PC-9 (cell line): ENCODE data around the gene TP53RK. TPM values are rescaled to one million over a fixed set of nuclear protein-coding genes. Genes with fewer than 3 reads are reported as not detected.
A peak's percentile ranks its signal among the peaks of the same experiment; 100 is the strongest.

Experiments used
- BruUV-seq: library from RNA; stranded (reverse); fragments of 400-500 nt; replicated peaks from 2 replicates; lab custom pipeline; 2021; lab: Mats Ljungman, UMichigan
- CTCF ChIA-PET: fragments of 300-600 bp; sonication (Branson Sonifier 250); formaldehyde crosslinking; loops from one replicate; lab custom pipeline; 2022; ENCODE audit warnings: antibody characterized with exemption; lab: Charles Lee
- POLR2A ChIA-PET: fragments of 300-600 bp; sonication (Branson Sonifier 250); formaldehyde crosslinking; loops from one replicate; lab custom pipeline; 2022; ENCODE audit warnings: antibody characterized with exemption; ENCODE audit not compliant: unreplicated experiment; lab: Charles Lee
- DNase-seq, 2 experiments: peaks; one replicate each; pipeline versions ENCODE4 v3.0.0 to v3.0.0-alpha.2; 2015 to 2022; ENCODE audit warnings: mixed read lengths in 1 of 2
- H2AFZ ChIP-seq: fragments of 200-600 bp; sonication (generic); 2 replicates; pipeline ENCODE4 v1.8.1; 2017; ENCODE audit warnings: antibody characterized with exemption
- H3F3A ChIP-seq: fragments of 200-600 bp; sonication (generic); 2 replicates; pipeline ENCODE4 v1.8.1; 2017; ENCODE audit warnings: antibody characterized with exemption, mild to moderate bottlenecking, low read depth; ENCODE audit not compliant: insufficient read depth
- H3K27ac ChIP-seq: fragments of 200-600 bp; sonication (generic); 2 replicates; pipeline ENCODE4 v1.6.1; 2016; ENCODE audit warnings: mixed run types
- H3K27me3 ChIP-seq: fragments of 200-600 bp; sonication (generic); 2 replicates; pipeline ENCODE4 v1.6.1; 2016; ENCODE audit warnings: low read depth, mixed run types; ENCODE audit not compliant: insufficient read depth
- H3K36me3 ChIP-seq: fragments of 200-600 bp; sonication (generic); 2 replicates; pipeline ENCODE4 v1.6.1; 2016; ENCODE audit warnings: low read depth, mixed run types
- H3K4me1 ChIP-seq: fragments of 200-600 bp; sonication (generic); replicated peaks from 2 replicates; pipeline ENCODE4 v1.6.1; 2016; ENCODE audit warnings: mixed run types; ENCODE audit not compliant: insufficient read depth
- H3K4me2 ChIP-seq: fragments of 200-600 bp; sonication (generic); 2 replicates; pipeline ENCODE4 v1.6.1; 2017; ENCODE audit warnings: mixed run types
- H3K4me3 ChIP-seq: fragments of 200-600 bp; sonication (generic); 2 replicates; pipeline ENCODE4 v1.6.1; 2016; ENCODE audit warnings: mixed run types
- H3K79me2 ChIP-seq: fragments of 200-600 bp; sonication (generic); 2 replicates; pipeline ENCODE4 v1.6.1; 2017; ENCODE audit warnings: low read depth, mixed run types
- H3K9me2 ChIP-seq: fragments of 200-600 bp; sonication (generic); 2 replicates; pipeline ENCODE4 v1.8.1; 2017; ENCODE audit warnings: mild to moderate bottlenecking; ENCODE audit not compliant: insufficient read depth
- H3K9me3 ChIP-seq: fragments of 200-600 bp; sonication (generic); 2 replicates; pipeline ENCODE4 v1.8.1; 2016; ENCODE audit warnings: low read depth; ENCODE audit not compliant: insufficient read depth
- H4K20me1 ChIP-seq: fragments of 200-600 bp; sonication (generic); 2 replicates; pipeline ENCODE4 v1.8.1; 2017; ENCODE audit not compliant: insufficient read depth
- CTCF ChIP-seq: fragments of 200-600 bp; sonication (generic); conservative IDR thresholded peaks from 2 replicates; pipeline ENCODE4 v1.6.1; 2017; ENCODE audit warnings: mixed run types, antibody characterized with exemption, mild to moderate bottlenecking, moderate library complexity
- EZH2 ChIP-seq: fragments of 200-600 bp; sonication (generic); IDR thresholded peaks from 2 replicates; pipeline ENCODE4 v1.8.0; 2017; ENCODE audit warnings: antibody characterized with exemption, low read depth
- intact Hi-C: fragments of 100-400 bp; cut with micrococcal nuclease; formaldehyde crosslinking; loops from one replicate; pipeline ENCODE4 v1.10.0; 2022; ENCODE audit not compliant: unreplicated experiment
- total RNA-seq: library from RNA; stranded (reverse); gene quantifications from 2 replicates; pipeline ENCODE4 v1.2.3, GENCODE V29; 2021

The TP53RK gene
- total RNA-seq, 1 experiment from 2014 or later = 10.4 TPM

GRCh38 chr20:46706242-46706641 lies 17.0 kb upstream of the TP53RK start:
- Histone ChIP-seq H3K4me2 (no peak overlapping the region), H4K20me1 (no peaks in the 10 kb centered on the region), H3K4me1 (peaks cover 22% of the 10 kb centered on the region), H3K79me2 (no peaks in the 10 kb centered on the region), H3K27me3 (no peaks in the 10 kb centered on the region), H3K9me3 (peaks cover 8% of the 10 kb centered on the region), H3F3A (no peaks in the 10 kb centered on the region), H2AFZ (no peak overlapping the region), H3K27ac (no peak overlapping the region), H3K9me2 (no peaks in the 10 kb centered on the region), H3K36me3 (no peaks in the 10 kb centered on the region), H3K4me3 (no peak overlapping the region)
- no peak for DNase-seq
- ChIA-PET CTCF (no interaction called here), POLR2A (no interaction called here)
- TF ChIP-seq CTCF (no peak), EZH2 (no peak)
- no TSS peak for BruUV-seq
- intact Hi-C loops = no loop called here

- Histone ChIP-seq H4K20me1 (no peaks in the 10 kb centered on the region), H3K4me1 (peaks cover 21% of the 10 kb centered on the region), H3K9me2 (no peaks in the 10 kb centered on the region), H3K27me3 (no peaks in the 10 kb centered on the region), H3K4me2 (no peak overlapping the region), H3K36me3 (no peaks in the 10 kb centered on the region), H3K4me3 (no peak overlapping the region), H3F3A (no peaks in the 10 kb centered on the region), H3K9me3 (peaks cover 8% of the 10 kb centered on the region), H3K79me2 (no peaks in the 10 kb centered on the region), H2AFZ (no peak overlapping the region), H3K27ac (no peak overlapping the region)
- peak in 1 of 2 experiments; percentile 22 for DNase-seq
- CTCF ChIA-PET = no interaction called here
- no peak for TF ChIP-seq EZH2
- TF ChIP-seq CTCF = no peak
- BruUV-seq = no TSS peak
- POLR2A ChIA-PET = no interaction called here
- intact Hi-C loops = no loop called here
Observed at GRCh38 chr20:46705378-46705729, 16.1 kb upstream of the TP53RK start.

GRCh38 chr20:46704714-46705377 lies 15.6 kb upstream of the TP53RK start:
- H3K27me3 ChIP-seq = no peaks in the 10 kb centered on the region
- H3K27ac ChIP-seq = no peak overlapping the region
- no peak overlapping the region for H3K4me3 ChIP-seq
- no peaks in the 10 kb centered on the region for H3F3A ChIP-seq
- no peaks in the 10 kb centered on the region for H3K9me2 ChIP-seq
- TF ChIP-seq EZH2 (no peak), CTCF (no peak)
- CTCF ChIA-PET = no interaction called here
- peak in 1 of 2 experiments; percentile 13 for DNase-seq
- H3K4me1 ChIP-seq = peaks cover 17% of the 10 kb centered on the region
- no peaks in the 10 kb centered on the region for H4K20me1 ChIP-seq
- H2AFZ ChIP-seq = no peak overlapping the region
- no peaks in the 10 kb centered on the region for H3K36me3 ChIP-seq
- peaks cover 8% of the 10 kb centered on the region for H3K9me3 ChIP-seq
- no peak overlapping the region for H3K4me2 ChIP-seq
- BruUV-seq = no TSS peak
- intact Hi-C loops = no loop called here
- POLR2A ChIA-PET = no interaction called here
- H3K79me2 ChIP-seq = no peaks in the 10 kb centered on the region
